Measurements from ENCODE around the gene ISYNA1.

The ISYNA1 gene

GRCh38 chr19:18437491-18438330 lies at the start of gene ISYNA1:
Gene ISYNA1 (minus strand): TSS chr19:18438133. CDS start chr19:18437979, 154 bp downstream.
- peak; percentile 50 for DNase-seq

GRCh38 chr19:18486746-18487145 lies 48.8 kb upstream of the ISYNA1 start:
- no peak for DNase-seq

- no peak for DNase-seq
Observed at GRCh38 chr19:18484992-18485391, 47.1 kb upstream of the ISYNA1 start.

- DNase-seq = no peak
Observed at GRCh38 chr19:18483119-18483890, 45.4 kb upstream of the ISYNA1 start.

DNA sequence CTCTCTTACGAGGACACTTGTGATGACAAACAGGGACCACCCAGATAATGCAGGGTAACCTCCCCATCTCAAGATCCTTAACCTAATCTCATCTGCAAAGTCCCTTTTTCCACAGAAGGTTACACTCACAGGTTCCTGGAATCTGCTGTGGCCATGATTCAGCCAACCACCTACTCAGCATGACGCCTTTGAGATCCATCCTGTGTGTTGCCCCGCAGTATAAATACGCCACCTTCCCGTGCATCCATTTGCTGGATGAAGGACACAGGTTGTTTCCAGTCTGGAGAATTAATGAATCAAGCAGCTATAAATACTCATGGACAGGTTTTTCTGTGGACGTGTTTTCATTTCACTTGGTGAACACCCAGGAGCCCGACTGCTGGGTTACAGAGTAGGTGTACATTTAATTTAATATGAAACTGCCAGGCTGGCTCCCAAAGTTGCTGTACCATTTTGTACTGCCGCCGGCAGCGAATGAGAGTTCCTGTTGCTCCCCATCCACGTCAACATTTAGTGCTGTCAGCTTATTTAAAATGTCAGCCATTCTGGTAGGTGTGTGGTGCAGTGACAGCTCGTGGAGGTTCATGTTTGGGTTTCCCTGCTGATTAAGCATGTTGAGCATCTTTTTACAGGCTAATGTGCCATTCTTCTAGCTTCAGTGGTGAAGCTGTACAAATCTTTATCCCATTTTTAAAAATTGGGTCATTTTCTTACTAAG lies 43.7 kb upstream of the ISYNA1 start:
- DNase-seq = no peak

GRCh38 chr19:18480006-18480691 lies 42.2 kb upstream of the ISYNA1 start:
- no peak for DNase-seq

DNA sequence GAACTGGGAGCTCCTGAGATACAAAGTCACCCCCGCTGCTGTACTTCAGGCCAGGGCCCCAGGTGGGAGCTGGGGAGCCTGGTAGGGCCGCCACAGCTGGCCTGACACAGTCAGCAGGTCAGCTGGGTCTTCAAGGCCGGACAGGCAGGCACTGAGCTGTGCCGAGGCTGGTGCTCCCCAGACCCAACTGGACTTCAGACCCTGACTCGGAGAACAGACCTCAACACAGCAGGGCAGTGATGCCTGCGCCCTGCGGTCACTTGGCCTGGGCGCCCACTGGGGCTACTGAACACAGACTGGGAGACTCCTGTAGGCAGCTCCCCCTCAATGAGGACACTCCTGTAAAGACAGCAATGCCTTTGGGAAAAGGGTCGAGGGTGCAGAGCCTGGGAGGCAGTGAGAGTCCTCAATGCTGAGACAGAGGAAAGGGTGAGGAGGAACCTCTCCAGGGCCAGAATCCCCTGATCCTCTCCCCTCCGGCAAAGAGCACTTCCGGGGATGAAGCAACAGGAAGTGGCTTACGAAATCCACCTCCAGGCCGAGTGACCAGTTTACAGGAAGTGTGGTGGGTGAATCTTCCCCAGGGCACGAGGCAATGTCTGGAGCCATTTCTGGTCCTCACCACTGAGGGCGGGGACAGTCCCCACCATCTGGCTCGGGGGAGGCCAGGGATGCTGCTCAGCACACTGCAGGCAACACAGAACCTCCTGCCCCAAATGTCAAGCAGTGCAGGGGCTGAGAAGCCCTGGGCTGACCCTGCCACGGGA lies 40.8 kb upstream of the ISYNA1 start:
- DNase-seq = peak; percentile 76

DNA sequence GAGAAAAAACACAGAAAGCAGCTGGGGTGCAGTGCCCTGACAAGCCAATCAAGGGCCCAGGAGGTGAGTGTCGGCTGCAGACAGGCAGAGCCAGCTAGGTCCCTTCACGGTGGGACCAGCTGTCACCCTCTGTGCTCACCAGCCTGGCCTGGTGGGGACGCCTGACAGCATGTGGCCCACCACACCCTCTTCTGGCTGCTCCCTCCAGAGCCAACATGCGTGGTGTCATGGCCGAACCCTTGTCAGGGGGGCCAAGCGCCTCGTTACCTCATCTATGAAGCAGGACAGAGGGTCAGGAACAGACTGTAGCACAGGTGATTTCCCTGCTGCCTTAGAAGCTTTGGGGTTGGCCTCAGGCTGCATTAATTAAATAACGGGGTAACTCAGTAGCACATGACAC lies 40.0 kb upstream of the ISYNA1 start:
- no peak for DNase-seq

- no peak for DNase-seq
Observed at GRCh38 chr19:18477042-18477779, 39.3 kb upstream of the ISYNA1 start.

GRCh38 chr19:18476507-18477041 lies 38.6 kb upstream of the ISYNA1 start:
- no peak for DNase-seq

DNA sequence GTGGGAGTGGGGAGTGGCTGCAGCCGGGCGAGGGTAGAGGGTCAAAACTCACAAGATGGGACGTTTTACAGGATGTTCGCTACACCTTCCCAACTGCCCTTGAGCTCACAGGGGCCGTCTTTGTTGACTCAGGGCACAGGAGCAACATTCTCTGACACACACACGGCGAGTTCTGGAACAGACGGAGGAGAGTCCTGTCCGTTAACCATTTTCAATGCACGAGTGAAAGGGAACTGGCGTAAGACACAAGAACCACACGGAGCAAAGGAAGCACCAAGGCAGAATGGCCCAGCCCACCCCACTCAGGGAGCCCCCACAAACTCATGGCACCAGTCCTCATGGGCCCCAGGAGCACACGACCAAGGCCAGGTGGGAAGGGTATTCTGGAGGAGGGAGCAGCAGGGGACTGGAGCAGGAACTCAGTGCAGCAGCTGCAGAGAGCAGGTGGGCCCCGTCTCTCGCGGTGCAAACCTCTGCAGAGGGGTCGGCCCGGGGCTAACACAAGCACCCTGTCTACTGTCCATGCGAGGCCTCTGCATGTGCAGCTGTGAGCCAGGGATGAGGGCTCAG lies 37.9 kb upstream of the ISYNA1 start:
- no peak for DNase-seq

GRCh38 chr19:18475004-18475453 lies 37.1 kb upstream of the ISYNA1 start:
- no peak for DNase-seq

DNA sequence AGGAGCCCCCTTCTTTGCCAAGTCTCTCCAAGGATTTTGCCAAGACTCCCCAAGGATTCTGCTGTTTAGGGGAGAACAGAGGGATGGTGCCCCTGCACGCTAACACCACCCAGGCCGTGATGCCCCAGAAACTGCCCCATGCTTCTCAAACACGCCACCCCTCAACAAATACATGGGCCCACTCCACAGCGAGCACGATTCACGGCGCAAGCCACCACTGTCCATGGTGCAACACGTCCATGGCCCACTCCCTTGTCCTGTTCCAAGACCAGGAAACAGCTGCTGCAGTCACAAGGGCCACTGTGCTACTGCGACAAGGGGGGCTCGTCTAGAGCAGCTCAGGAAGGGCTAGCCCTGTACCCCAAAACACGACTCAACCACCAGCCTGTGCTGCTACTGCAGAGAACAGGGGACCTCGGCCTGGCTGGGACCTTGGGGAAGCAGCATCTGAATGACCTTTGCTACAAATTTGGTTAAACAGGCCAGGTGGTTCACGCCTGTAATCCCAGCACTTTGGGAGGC lies 36.5 kb upstream of the ISYNA1 start:
- DNase-seq = no peak

DNA sequence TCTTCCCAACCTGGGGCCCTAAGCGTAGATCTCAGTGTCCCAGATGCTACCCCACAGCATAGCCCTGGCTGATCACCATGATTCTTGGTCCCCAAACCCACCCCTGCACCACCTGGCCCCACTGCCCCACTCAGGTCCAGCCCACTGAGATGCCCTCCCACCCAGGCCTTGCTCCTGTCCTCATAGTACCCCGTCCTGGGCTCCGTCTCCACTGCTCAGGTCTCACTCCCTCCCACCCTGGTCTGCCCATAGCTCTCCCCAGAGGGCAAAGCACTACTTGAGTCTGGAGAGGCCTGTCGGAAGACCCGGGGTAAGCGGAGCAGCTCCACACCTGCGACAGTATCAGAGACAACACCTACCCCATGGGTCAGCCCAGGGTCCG lies 35.8 kb upstream of the ISYNA1 start:
- DNase-seq = no peak

DNA sequence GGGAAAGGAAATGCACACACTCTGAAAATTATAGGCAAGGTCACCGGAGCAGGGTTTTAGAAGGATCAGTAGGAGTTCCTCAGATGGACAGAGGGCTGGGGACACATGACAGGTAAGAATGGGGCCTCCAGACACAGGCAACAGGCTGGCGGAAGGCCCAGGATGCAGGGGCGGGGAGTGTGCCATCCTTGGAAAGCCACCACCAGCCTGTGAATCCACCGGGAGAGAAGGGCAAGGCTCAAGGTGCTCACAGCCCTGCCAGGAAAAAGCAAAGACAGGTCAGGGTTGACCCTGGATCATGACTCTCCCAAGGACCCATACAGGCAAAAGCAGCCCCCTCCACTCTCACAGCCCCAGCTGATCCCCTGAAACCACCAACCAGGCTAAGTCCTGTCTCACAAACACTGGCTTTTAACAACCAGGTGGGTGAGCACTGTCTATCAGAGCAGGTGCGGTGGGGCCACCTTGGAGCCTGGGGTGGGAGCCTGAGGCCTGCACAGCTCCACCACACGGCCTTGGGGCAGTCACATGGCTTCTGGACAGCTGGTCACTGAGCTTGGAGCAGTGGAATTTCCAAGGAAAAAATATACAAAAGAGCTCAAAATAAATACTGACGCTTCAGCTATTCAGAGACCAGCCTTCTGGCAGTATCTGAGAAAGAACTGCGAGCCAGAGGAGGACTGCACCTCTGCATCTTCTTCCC lies 35.2 kb upstream of the ISYNA1 start:
- no peak for DNase-seq

DNA sequence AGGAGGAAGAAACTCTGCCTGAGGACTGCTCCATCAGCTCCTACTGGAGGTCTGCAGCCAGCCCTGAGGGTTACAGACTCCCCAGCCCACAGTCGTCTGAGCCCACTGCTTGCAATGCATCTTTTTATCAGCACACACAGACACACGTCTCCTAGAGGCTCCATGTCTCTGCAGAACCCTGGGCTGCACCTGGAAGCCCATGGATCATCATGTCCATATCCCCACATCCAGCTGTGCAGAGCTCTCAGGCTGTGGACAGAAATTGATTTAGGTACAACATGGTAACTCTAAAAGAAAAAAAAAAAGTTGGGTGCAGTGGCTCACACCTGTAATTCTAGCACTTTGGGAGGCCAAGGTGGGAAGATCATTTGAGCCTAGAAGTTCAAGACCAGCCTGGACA lies 32.9 kb upstream of the ISYNA1 start:
- no peak for DNase-seq

DNA sequence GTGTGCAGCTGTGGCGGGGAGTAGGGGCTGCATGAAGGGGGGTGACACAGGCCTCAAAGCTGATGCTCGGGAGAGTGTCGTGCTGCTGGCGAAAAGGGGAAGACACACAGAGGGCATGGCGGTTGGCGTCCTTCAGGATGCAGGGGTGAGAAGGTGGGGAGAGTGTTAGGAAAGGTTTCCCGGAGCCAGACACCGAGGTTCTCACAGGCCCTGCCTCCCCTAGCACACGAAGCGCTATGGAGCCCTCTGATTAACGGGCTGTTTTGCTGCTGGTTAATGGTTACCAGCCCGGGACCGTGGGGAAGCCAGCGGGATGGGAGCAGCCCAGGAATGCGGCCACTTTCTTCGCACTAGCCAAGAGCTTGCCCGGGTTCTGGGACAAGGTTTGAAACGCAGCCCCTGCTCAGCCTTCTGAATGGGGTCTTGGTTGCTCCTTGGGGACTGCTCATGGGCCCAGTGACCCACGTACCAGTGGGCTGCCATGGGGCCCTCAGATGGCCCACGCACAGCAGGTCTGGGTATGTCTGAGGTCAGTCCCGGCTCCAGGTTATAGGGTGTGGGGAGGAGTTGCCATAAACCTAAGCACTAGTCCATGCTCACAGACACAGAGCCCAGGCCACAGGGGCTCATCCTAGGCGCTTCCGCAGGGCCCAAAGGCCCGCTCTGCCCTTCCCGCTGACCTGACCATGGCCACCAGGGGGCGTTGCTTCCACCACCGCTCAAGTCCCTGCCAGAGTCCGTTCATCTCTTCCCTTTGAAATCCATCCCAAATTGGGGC lies 31.3 kb upstream of the ISYNA1 start:
- peak; percentile 70 for DNase-seq

GRCh38 chr19:18468517-18468916 lies 30.6 kb upstream of the ISYNA1 start:
- DNase-seq = no peak

- no peak for DNase-seq
Observed at GRCh38 chr19:18467978-18468377, 30.0 kb upstream of the ISYNA1 start.
